ENCODE results near the gene SF1.

DNA sequence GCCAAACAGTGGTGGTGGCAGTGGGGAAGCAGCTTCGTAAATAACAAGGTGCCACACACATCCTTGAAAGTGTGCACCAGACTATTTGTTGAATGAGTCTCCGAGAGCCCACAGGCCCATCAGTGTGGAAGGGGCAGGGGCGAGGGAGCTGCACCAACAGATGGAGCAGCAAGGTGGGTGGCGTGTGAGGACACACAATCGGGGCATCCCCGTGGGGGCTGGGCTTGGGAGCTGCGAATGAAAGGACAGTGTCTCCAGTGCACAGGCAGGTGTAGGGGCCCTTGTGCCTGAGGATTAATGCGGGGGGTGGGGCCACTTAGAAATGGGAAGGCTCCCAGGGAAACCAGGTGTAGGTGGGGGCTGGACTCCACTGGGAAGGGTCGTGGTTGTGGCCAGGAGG lies 58.2 kb downstream of the SF1 start:
- TF ChIP-seq, protein P1, sequence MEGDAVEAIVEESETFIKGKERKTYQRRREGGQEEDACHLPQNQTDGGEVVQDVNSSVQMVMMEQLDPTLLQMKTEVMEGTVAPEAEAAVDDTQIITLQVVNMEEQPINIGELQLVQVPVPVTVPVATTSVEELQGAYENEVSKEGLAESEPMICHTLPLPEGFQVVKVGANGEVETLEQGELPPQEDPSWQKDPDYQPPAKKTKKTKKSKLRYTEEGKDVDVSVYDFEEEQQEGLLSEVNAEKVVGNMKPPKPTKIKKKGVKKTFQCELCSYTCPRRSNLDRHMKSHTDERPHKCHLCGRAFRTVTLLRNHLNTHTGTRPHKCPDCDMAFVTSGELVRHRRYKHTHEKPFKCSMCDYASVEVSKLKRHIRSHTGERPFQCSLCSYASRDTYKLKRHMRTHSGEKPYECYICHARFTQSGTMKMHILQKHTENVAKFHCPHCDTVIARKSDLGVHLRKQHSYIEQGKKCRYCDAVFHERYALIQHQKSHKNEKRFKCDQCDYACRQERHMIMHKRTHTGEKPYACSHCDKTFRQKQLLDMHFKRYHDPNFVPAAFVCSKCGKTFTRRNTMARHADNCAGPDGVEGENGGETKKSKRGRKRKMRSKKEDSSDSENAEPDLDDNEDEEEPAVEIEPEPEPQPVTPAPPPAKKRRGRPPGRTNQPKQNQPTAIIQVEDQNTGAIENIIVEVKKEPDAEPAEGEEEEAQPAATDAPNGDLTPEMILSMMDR (IDR thresholded peaks at IDR 0.05), result no peak
- TF ChIP-seq SIN3A (IDR thresholded peaks at IDR 0.05; ENCODE audit: borderline replicate concordance, insufficient read depth, low read depth, low read length), result no peak
- TF ChIP-seq, protein P2, sequence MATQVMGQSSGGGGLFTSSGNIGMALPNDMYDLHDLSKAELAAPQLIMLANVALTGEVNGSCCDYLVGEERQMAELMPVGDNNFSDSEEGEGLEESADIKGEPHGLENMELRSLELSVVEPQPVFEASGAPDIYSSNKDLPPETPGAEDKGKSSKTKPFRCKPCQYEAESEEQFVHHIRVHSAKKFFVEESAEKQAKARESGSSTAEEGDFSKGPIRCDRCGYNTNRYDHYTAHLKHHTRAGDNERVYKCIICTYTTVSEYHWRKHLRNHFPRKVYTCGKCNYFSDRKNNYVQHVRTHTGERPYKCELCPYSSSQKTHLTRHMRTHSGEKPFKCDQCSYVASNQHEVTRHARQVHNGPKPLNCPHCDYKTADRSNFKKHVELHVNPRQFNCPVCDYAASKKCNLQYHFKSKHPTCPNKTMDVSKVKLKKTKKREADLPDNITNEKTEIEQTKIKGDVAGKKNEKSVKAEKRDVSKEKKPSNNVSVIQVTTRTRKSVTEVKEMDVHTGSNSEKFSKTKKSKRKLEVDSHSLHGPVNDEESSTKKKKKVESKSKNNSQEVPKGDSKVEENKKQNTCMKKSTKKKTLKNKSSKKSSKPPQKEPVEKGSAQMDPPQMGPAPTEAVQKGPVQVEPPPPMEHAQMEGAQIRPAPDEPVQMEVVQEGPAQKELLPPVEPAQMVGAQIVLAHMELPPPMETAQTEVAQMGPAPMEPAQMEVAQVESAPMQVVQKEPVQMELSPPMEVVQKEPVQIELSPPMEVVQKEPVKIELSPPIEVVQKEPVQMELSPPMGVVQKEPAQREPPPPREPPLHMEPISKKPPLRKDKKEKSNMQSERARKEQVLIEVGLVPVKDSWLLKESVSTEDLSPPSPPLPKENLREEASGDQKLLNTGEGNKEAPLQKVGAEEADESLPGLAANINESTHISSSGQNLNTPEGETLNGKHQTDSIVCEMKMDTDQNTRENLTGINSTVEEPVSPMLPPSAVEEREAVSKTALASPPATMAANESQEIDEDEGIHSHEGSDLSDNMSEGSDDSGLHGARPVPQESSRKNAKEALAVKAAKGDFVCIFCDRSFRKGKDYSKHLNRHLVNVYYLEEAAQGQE (IDR thresholded peaks at IDR 0.05; ENCODE audit: insufficient read depth in 1 of 2, low read depth in 2 of 2, low read length in 1 of 2), result no peak
